PFSK-1 (cell line): ENCODE data around the gene SEMA6A.

Experiments used
- POLR2AphosphoS5 ChIP-seq: IDR thresholded peaks from 2 replicates; pipeline ENCODE4 v1.6.1; 2012; ENCODE audit warnings: low read depth, mild to moderate bottlenecking, control low read depth, low read length, moderate library complexity
- SIN3A ChIP-seq: IDR thresholded peaks from 2 replicates; pipeline ENCODE4 v1.6.1; 2012; ENCODE audit warnings: mild to moderate bottlenecking, low read length, moderate library complexity, borderline replicate concordance; ENCODE audit not compliant: insufficient read depth

GRCh38 chr5:116510517-116510916, 64.1 kb downstream of the SEMA6A start:
- TF ChIP-seq POLR2AphosphoS5 (no peak), SIN3A (no peak)
